Dendritic cell treated with granulocyte-macrophage colony-stimulating factor and Interleukin-4, amounts not matched to agents 40 ng/mL and 50 ng/mL, for 4 days (primary cell): ENCODE results near the gene CFHR4.
"Not testable (repeated sequence)": the region's sequence is repeated elsewhere in the genome, so short reads cannot be mapped to it uniquely, and the experiment has no call there.

Experiments
- H3K27ac Mint-ChIP-seq: one replicate; pipeline ENCODE4 v1.8.0; 2022; ENCODE audit warnings: mild to moderate bottlenecking, mixed read lengths
- H3K27me3 Mint-ChIP-seq: one replicate; pipeline ENCODE4 v1.8.0; 2022; ENCODE audit warnings: mild to moderate bottlenecking, mixed read lengths
- H3K36me3 Mint-ChIP-seq: one replicate; pipeline ENCODE4 v1.8.0; 2022; ENCODE audit warnings: low read depth, mixed read lengths
- H3K4me1 Mint-ChIP-seq: one replicate; pipeline ENCODE4 v1.8.0; 2022; ENCODE audit warnings: low read depth, mixed read lengths
- H3K4me3 Mint-ChIP-seq: one replicate; pipeline ENCODE4 v1.8.0; 2022; ENCODE audit warnings: mild to moderate bottlenecking, moderate library complexity, mixed read lengths
- H3K9me3 Mint-ChIP-seq: one replicate; pipeline ENCODE4 v1.8.0; 2022; ENCODE audit warnings: mixed read lengths
- intact Hi-C: fragments of 100-400 bp; cut with micrococcal nuclease; formaldehyde crosslinking; loops from one replicate; pipeline ENCODE4 v1.15.0; 2022

CFHR4 gene

GRCh38 chr1:196887515-196888239 is at the start of gene CFHR4:
CFHR4 (plus strand) TSS chr1:196888052; CDS start chr1:196888151, 99 bp downstream.
- no peak within 1 kb of the TSS for H3K27ac Mint-ChIP-seq
- no peak within 1 kb of the TSS for H3K4me3 Mint-ChIP-seq
- H3K27me3 Mint-ChIP-seq: no peaks in the 10 kb centered on the region
- H3K36me3 Mint-ChIP-seq: no peaks in the 10 kb centered on the region
- intact Hi-C loops: no loop called here
- H3K9me3 Mint-ChIP-seq: peaks cover 24% of the 10 kb centered on the region
- no peaks in the 10 kb centered on the region for H3K4me1 Mint-ChIP-seq

GRCh38 chr1:196849613-196850492 is 38.0 kb upstream of the CFHR4 start:
- H3K4me1 Mint-ChIP-seq, H3K9me3 Mint-ChIP-seq, H3K27me3 Mint-ChIP-seq, intact Hi-C loops, H3K36me3 Mint-ChIP-seq, H3K4me3 Mint-ChIP-seq, H3K27ac Mint-ChIP-seq: not testable (repeated sequence)

GRCh38 chr1:196856053-196856452 is 31.8 kb upstream of the CFHR4 start:
- H3K27me3 Mint-ChIP-seq: no peaks in the 10 kb centered on the region
- intact Hi-C loops: no loop called here
- H3K36me3 Mint-ChIP-seq: no peaks in the 10 kb centered on the region
- H3K4me1 Mint-ChIP-seq: no peaks in the 10 kb centered on the region
- H3K4me3 Mint-ChIP-seq: no peak overlapping the region
- no peak overlapping the region for H3K27ac Mint-ChIP-seq
- peaks cover 12% of the 10 kb centered on the region for H3K9me3 Mint-ChIP-seq

- Mint-ChIP-seq H3K27ac (no peak overlapping the region), H3K27me3 (no peaks in the 10 kb centered on the region), H3K36me3 (no peaks in the 10 kb centered on the region), H3K4me3 (no peak overlapping the region), H3K4me1 (no peaks in the 10 kb centered on the region), H3K9me3 (peaks cover 20% of the 10 kb centered on the region)
- intact Hi-C loops: no loop called here
Observed at GRCh38 chr1:196857188-196857587, 30.7 kb upstream of the CFHR4 start.

GRCh38 chr1:196858811-196859210 is 29.0 kb upstream of the CFHR4 start:
- intact Hi-C loops: no loop called here
- H3K27ac Mint-ChIP-seq: no peak overlapping the region
- no peaks in the 10 kb centered on the region for H3K36me3 Mint-ChIP-seq
- H3K4me3 Mint-ChIP-seq: no peak overlapping the region
- H3K9me3 Mint-ChIP-seq: peaks cover 27% of the 10 kb centered on the region
- H3K4me1 Mint-ChIP-seq: no peaks in the 10 kb centered on the region
- H3K27me3 Mint-ChIP-seq: no peaks in the 10 kb centered on the region

GRCh38 chr1:196860323-196860884 is 27.4 kb upstream of the CFHR4 start:
- Mint-ChIP-seq H3K4me1 (no peaks in the 10 kb centered on the region), H3K4me3 (no peak overlapping the region), H3K27ac (no peak overlapping the region), H3K9me3 (peaks cover 37% of the 10 kb centered on the region), H3K36me3 (no peaks in the 10 kb centered on the region), H3K27me3 (no peaks in the 10 kb centered on the region)
- intact Hi-C loops: no loop called here

- peaks cover 37% of the 10 kb centered on the region for H3K9me3 Mint-ChIP-seq
- no peak overlapping the region for H3K27ac Mint-ChIP-seq
Observed at GRCh38 chr1:196861429-196861828, 26.4 kb upstream of the CFHR4 start.

GRCh38 chr1:196866974-196867373 is 20.9 kb upstream of the CFHR4 start:
- no peaks in the 10 kb centered on the region for H3K36me3 Mint-ChIP-seq
- H3K4me3 Mint-ChIP-seq: no peak overlapping the region
- H3K9me3 Mint-ChIP-seq: peaks cover 31% of the 10 kb centered on the region
- no peak overlapping the region for H3K27ac Mint-ChIP-seq
- intact Hi-C loops: no loop called here
- H3K27me3 Mint-ChIP-seq: no peaks in the 10 kb centered on the region
- no peaks in the 10 kb centered on the region for H3K4me1 Mint-ChIP-seq

More at GRCh38 chr1:196861429-196861828, 26.4 kb upstream of the CFHR4 start:
- H3K27me3 Mint-ChIP-seq: no peaks in the 10 kb centered on the region
- H3K36me3 Mint-ChIP-seq: no peaks in the 10 kb centered on the region
- no peaks in the 10 kb centered on the region for H3K4me1 Mint-ChIP-seq
- no peak overlapping the region for H3K4me3 Mint-ChIP-seq
- intact Hi-C loops: no loop called here

GRCh38 chr1:196873385-196873784 is 14.5 kb upstream of the CFHR4 start:
- peaks cover 2% of the 10 kb centered on the region for H3K9me3 Mint-ChIP-seq
- H3K27ac Mint-ChIP-seq: no peak overlapping the region
- peaks cover 6% of the 10 kb centered on the region for H3K27me3 Mint-ChIP-seq
- no peaks in the 10 kb centered on the region for H3K4me1 Mint-ChIP-seq
- no peaks in the 10 kb centered on the region for H3K36me3 Mint-ChIP-seq
- intact Hi-C loops: no loop called here
- no peak overlapping the region for H3K4me3 Mint-ChIP-seq

- Mint-ChIP-seq H3K9me3 (peaks cover 2% of the 10 kb centered on the region), H3K4me3 (no peak overlapping the region), H3K27ac (no peak overlapping the region), H3K36me3 (no peaks in the 10 kb centered on the region), H3K4me1 (no peaks in the 10 kb centered on the region), H3K27me3 (peaks cover 6% of the 10 kb centered on the region)
- intact Hi-C loops: no loop called here
Observed at GRCh38 chr1:196875935-196876334, 11.9 kb upstream of the CFHR4 start.

- Mint-ChIP-seq H3K27me3 (peaks cover 6% of the 10 kb centered on the region), H3K36me3 (no peaks in the 10 kb centered on the region), H3K27ac (no peak overlapping the region), H3K9me3 (peaks cover 14% of the 10 kb centered on the region), H3K4me3 (no peak overlapping the region), H3K4me1 (no peaks in the 10 kb centered on the region)
- intact Hi-C loops: no loop called here
Observed at GRCh38 chr1:196877964-196878363, 9.9 kb upstream of the CFHR4 start.

GRCh38 chr1:196886560-196886959 is 1.3 kb upstream of the CFHR4 start:
- H3K4me1 Mint-ChIP-seq, H3K27ac Mint-ChIP-seq, intact Hi-C loops: not testable (repeated sequence)

GRCh38 chr1:196890668-196891067 is 2.8 kb downstream of the CFHR4 start:
- peaks cover 12% of the 10 kb centered on the region for H3K9me3 Mint-ChIP-seq
- H3K36me3 Mint-ChIP-seq: no peaks in the 10 kb centered on the region
- no peak overlapping the region for H3K27ac Mint-ChIP-seq
- no peaks in the 10 kb centered on the region for H3K4me1 Mint-ChIP-seq
- H3K27me3 Mint-ChIP-seq: peaks cover 1% of the 10 kb centered on the region
- no peak overlapping the region for H3K4me3 Mint-ChIP-seq
- intact Hi-C loops: no loop called here

More at GRCh38 chr1:196886560-196886959, 1.3 kb upstream of the CFHR4 start:
- H3K27me3 Mint-ChIP-seq, H3K4me3 Mint-ChIP-seq, H3K36me3 Mint-ChIP-seq: not testable (repeated sequence)
- peaks cover 27% of the 10 kb centered on the region for H3K9me3 Mint-ChIP-seq

- Mint-ChIP-seq H3K27me3 (peaks cover 1% of the 10 kb centered on the region), H3K4me3 (no peak overlapping the region), H3K36me3 (no peaks in the 10 kb centered on the region), H3K9me3 (peaks cover 9% of the 10 kb centered on the region), H3K27ac (no peak overlapping the region), H3K4me1 (no peaks in the 10 kb centered on the region)
- intact Hi-C loops: no loop called here
Observed at GRCh38 chr1:196891251-196891650, 3.4 kb downstream of the CFHR4 start.
